ENCODE measurements around the gene KIF26A.

- TF ChIP-seq YY1 (IDR thresholded peaks at IDR 0.05; ENCODE audit: low read depth), result no peak
- TF ChIP-seq EGR1 (IDR thresholded peaks at IDR 0.05), result no peak
- no peak for TF ChIP-seq REST (IDR thresholded peaks at IDR 0.05; ENCODE audit: low read depth)
- TF ChIP-seq ZBTB7A (IDR thresholded peaks at IDR 0.05; ENCODE audit: low read depth), result no peak
- no peak for TF ChIP-seq FOXM1 (IDR thresholded peaks at IDR 0.05; ENCODE audit: borderline replicate concordance, low read depth)
- TF ChIP-seq TCF12 (IDR thresholded peaks at IDR 0.05; ENCODE audit: low read depth), result no peak
- TF ChIP-seq RAD21 (IDR thresholded peaks at IDR 0.05; ENCODE audit: low read depth), result no peak
- no peak for TF ChIP-seq USF1 (IDR thresholded peaks at IDR 0.05)
- no peak for TF ChIP-seq TEAD4 (IDR thresholded peaks at IDR 0.05)
- no peak for TF ChIP-seq CEBPB (IDR thresholded peaks at IDR 0.05)
- no peak for TF ChIP-seq EP300 (IDR thresholded peaks at IDR 0.05; ENCODE audit: borderline replicate concordance)
- no peak; the same call in 1 of the 2 replicates for TF ChIP-seq MAX (IDR thresholded peaks at IDR 0.05)
Measured at GRCh38 chr14:104171895-104172294, 33.5 kb downstream of the KIF26A start.

All from Ishikawa (cell line).